Measurements from ENCODE around the gene SESN2.
A peak's percentile ranks its signal among the peaks of the same experiment; 100 is the strongest.

The SESN2 gene

DNA sequence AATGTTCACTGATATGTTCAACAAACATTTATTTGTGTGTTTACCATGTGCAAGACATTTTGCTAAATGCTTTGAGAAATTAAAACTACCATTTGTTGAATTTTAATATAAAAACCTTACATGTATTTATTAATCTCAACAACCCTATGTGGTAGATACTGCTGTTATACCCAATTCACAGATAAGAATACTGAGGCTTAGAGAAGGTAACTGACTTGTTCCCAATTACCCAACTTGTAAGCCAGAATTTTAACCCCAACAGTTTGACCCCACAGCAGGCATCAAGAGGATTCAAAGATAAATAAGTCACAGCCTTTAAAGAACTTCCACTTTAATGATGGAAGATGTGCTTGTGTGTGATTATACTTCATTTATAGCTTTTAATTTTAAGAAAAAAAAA, 30.2 kb upstream of the SESN2 start:
- peaks cover 59% of the 10 kb centered on the region for H3K36me3 ChIP-seq (ENCODE audit: insufficient read depth, low read length)
- H4K20me1 ChIP-seq (ENCODE audit: insufficient read depth, low read length) = peaks cover 9% of the 10 kb centered on the region
- H3K27me3 ChIP-seq (ENCODE audit: insufficient read depth, low read length, poor library complexity) = no peaks in the 10 kb centered on the region
- no peak overlapping the region for H3K27ac ChIP-seq (ENCODE audit: low read length)
- no peak for TF ChIP-seq EZH2 (IDR thresholded peaks at IDR 0.05; ENCODE audit: borderline replicate concordance, low read depth, low read length, severe bottlenecking)
- TF ChIP-seq CTCF (IDR thresholded peaks at IDR 0.05; ENCODE audit: borderline replicate concordance, extremely low read depth, low read length, poor library complexity, severe bottlenecking) = no peak
- no peaks in the 10 kb centered on the region for H3K9me3 ChIP-seq (ENCODE audit: insufficient read depth, low read length, severe bottlenecking)
- H3K4me2 ChIP-seq (ENCODE audit: insufficient read depth, low read length) = no peak overlapping the region
- peaks cover 32% of the 10 kb centered on the region for H3K4me1 ChIP-seq (ENCODE audit: insufficient read depth, low read length)
- no peak overlapping the region for H2AFZ ChIP-seq (ENCODE audit: low read depth, low read length)
- H3K4me3 ChIP-seq (ENCODE audit: low read depth in 1 of 2, low read length in 2 of 2) = no peak overlapping the region
- peaks cover 67% of the 10 kb centered on the region for H3K79me2 ChIP-seq (ENCODE audit: insufficient read depth, low read length)
- DNase-seq (no peak), ATAC-seq (ENCODE audit: insufficient read depth, low read depth) (no peak)
- H3K9ac ChIP-seq (ENCODE audit: low read depth, low read length) = no peak overlapping the region

- no peak overlapping the region for H3K4me3 ChIP-seq (ENCODE audit: low read depth in 1 of 2, low read length in 2 of 2)
- H3K9ac ChIP-seq (ENCODE audit: low read depth, low read length) = no peak overlapping the region
- ATAC-seq (ENCODE audit: insufficient read depth, low read depth) (no peak), DNase-seq (no peak)
- no peaks in the 10 kb centered on the region for H3K27me3 ChIP-seq (ENCODE audit: insufficient read depth, low read length, poor library complexity)
- H3K36me3 ChIP-seq (ENCODE audit: insufficient read depth, low read length) = peaks cover 52% of the 10 kb centered on the region
- peaks cover 61% of the 10 kb centered on the region for H3K79me2 ChIP-seq (ENCODE audit: insufficient read depth, low read length)
- no peak overlapping the region for H3K27ac ChIP-seq (ENCODE audit: low read length)
- TF ChIP-seq CTCF (IDR thresholded peaks at IDR 0.05; ENCODE audit: borderline replicate concordance, extremely low read depth, low read length, poor library complexity, severe bottlenecking) = no peak
- no peak overlapping the region for H2AFZ ChIP-seq (ENCODE audit: low read depth, low read length)
- H3K4me2 ChIP-seq (ENCODE audit: insufficient read depth, low read length) = peak overlapping the region; percentile 97; the same call in 1 of the 2 replicates
- no peaks in the 10 kb centered on the region for H3K9me3 ChIP-seq (ENCODE audit: insufficient read depth, low read length, severe bottlenecking)
- H3K4me1 ChIP-seq (ENCODE audit: insufficient read depth, low read length) = peaks cover 32% of the 10 kb centered on the region
- peaks cover 9% of the 10 kb centered on the region for H4K20me1 ChIP-seq (ENCODE audit: insufficient read depth, low read length)
These were observed 29.3 kb upstream of the SESN2 start for GRCh38 chr1:28229996-28230395.

DNA sequence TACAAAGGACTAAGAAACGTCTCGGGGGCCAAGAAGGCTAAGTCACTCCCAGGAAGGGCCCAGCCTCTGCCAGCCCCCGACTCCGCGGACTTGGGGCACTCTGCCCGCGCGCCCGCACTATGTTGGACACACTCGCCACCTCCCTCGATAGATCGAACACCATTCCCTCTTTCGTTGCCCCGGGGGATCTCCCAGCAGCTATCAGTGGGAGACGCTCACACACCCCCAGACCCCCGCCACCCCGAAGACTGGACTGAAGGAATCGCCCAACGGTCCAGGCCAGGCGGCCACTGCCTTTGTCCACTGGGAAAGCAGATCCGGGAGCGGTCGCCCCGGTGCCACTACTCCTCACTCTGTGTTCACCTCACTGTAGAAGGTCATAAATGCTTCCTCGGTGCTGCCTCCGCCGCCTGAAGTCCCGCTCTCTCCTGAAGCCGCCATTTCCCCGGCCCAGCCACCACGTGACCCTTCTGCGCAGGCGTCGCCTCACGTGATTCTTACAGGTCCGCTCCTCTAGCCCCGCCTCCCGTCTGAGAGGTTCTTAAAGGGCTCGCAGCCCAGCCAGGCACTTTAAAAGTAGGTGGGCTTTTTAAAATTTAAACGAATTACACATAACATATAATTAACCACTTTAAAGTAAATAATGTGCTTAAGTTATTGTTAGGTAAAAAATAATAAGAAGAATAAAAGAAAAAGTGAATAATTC, 26.6 kb upstream of the SESN2 start, which contains the start of gene DNAJC8:
TSS of gene DNAJC8 (minus strand) at position 472 of the 706 bp plus-strand sequence. CDS start at position 441, 31 bp downstream.
- TF ChIP-seq EZH2 (IDR thresholded peaks at IDR 0.05; ENCODE audit: borderline replicate concordance, low read depth, low read length, severe bottlenecking) = no peak
- TF ChIP-seq CTCF (IDR thresholded peaks at IDR 0.05; ENCODE audit: borderline replicate concordance, extremely low read depth, low read length, poor library complexity, severe bottlenecking) = no peak
- H3K4me1 ChIP-seq (ENCODE audit: insufficient read depth, low read length) = peaks cover 51% of the 10 kb centered on the region
- no peaks in the 10 kb centered on the region for H3K9me3 ChIP-seq (ENCODE audit: insufficient read depth, low read length, severe bottlenecking)
- peak; percentile 65 for ATAC-seq (ENCODE audit: insufficient read depth, low read depth)
- H2AFZ ChIP-seq (ENCODE audit: low read depth, low read length) = peak within 1 kb of the TSS; percentile 90
- H3K36me3 ChIP-seq (ENCODE audit: insufficient read depth, low read length) = peaks cover 40% of the 10 kb centered on the region
- DNase-seq = peak; percentile 95
- peak within 1 kb of the TSS; percentile 87 for H3K27ac ChIP-seq (ENCODE audit: low read length)
- peak within 1 kb of the TSS; percentile 97 for H3K4me2 ChIP-seq (ENCODE audit: insufficient read depth, low read length)
- no peaks in the 10 kb centered on the region for H3K27me3 ChIP-seq (ENCODE audit: insufficient read depth, low read length, poor library complexity)
- peaks cover 76% of the 10 kb centered on the region for H3K79me2 ChIP-seq (ENCODE audit: insufficient read depth, low read length)
- H3K9ac ChIP-seq (ENCODE audit: low read depth, low read length) = peak within 1 kb of the TSS; percentile 83
- H4K20me1 ChIP-seq (ENCODE audit: insufficient read depth, low read length) = peaks cover 9% of the 10 kb centered on the region
- H3K4me3 ChIP-seq (ENCODE audit: low read depth in 1 of 2, low read length in 2 of 2) = peak within 1 kb of the TSS; percentile 80 to 87
